ENCODE measurements around the gene UBE2J1.
"Not testable (repeated sequence)": the region's sequence is repeated elsewhere in the genome, so short reads cannot be mapped to it uniquely, and the experiment has no call there.

GRCh38 chr6:89295116-89295515 is 57.4 kb downstream of the UBE2J1 start:
- not testable (repeated sequence) for TF ChIP-seq CTCF, POLR2A (IDR thresholded peaks at IDR 0.05)

Data from tibial nerve (tissue), 3 donors.